CD4-positive, alpha-beta T cell treated with Interleukin-17A for 4 hours (primary cell): ENCODE measurements around the gene TMEM72.

Experiments used
- DNase-seq: peaks from one replicate; pipeline ENCODE4 v3.0.0-alpha.2; 2020; ENCODE audit warnings: mixed read lengths

TMEM72 gene

DNA sequence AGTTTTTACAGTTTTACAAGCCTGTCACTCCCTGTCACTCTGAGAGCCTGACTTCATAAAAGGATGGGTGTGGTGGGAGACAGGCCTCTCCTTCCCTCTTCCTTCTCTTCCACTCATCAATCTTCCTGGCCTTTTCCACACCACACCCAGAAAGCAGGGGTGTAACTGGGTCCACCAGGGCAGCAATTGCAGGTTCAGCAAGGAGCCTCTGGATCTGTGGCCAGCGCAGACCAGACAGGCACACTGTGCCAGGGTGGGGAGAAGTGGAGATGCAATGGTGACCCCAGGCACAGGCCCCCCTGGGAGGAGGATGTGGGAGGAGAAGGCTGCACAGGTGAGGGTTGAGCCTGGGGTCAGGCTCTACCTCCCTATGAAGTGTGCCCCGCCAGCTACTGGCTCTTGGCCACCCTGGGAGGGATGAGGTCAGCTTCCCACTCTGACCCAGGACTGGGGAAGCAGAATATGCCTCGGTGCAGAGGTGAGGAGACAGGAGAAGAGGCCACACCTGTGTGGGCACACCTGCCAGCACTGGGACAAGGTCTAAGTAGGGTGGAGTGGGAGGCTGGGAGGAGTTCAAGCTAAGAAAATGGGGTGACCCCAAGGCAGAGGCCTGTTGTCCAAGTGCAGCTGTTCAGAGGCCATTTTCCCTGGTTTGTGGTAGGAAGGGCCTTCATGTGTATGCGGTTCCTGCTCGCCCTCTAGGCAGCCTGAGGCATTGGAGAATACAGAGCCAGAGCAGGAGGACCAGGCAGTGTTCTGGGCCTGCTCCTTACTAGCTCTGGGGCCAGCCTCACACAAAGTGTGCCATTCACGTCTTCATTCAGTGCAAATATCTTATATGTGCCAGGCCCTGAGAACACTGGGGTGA is 20.2 kb upstream of the TMEM72 start:
- DNase-seq = no peak

GRCh38 chr10:44891721-44892120 is 19.4 kb upstream of the TMEM72 start:
- DNase-seq = no peak

DNA sequence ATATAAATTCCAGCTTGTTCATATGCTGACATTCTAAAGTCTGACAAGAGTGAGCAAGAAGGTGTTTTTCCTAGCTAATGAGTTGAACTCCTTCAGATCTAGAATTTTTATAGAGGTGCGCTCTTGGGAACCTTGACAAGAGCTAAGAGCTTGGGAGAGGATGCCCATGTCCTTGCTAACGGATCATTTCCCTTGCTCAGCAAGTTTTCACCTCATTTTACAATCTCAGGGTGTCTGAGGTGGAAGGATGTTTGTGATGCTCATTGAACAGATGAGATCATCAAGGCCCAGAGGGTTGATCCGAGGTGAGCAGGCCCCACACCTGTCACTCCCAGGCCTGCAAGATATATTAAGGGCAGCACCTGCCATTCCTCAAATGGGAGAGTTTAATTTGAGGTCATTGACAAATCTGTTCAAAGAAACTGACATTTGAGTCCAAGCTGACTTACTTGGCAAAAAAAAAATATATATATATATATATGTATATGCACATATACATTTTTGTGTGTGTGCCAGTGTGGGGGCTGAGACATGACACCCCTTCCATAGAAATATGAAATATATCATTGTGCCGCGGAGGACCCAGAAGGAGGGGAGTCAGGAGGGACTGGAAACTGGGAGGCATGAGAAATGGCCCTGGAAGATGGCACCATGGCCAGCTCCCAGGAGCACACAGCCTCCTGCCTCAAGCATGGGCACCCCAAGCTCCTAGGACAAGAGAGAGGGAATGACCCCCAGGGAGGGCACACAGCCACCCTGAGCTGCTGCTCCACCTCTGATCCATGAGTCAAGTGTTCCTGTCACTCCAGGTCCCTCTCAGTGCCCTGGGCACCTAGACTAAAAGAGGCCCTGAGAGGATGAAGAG is 17.3 kb upstream of the TMEM72 start:
- DNase-seq = no peak

- no peak for DNase-seq
Observed at GRCh38 chr10:44894691-44895090, 16.4 kb upstream of the TMEM72 start.

DNA sequence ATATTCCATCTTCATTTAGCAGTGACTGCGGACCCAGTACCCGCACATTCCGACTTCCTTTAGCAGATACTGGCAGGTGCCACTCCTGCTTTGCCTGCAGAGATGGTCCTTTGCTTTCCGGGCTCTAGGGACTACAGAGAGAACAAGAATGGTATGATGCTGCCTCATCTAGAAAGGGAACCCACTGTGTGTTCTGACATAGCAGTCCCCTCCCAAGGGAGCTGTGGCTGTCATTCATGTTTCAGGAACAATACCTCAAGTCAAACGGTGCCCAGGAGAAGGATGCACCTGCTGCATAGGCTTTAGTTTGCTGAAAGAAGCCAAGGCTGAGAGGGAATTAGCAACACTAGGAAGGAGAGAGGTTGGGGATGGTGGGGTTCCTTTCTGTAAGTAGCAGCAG is 15.9 kb upstream of the TMEM72 start:
- DNase-seq = no peak

- no peak for DNase-seq
Observed at GRCh38 chr10:44897049-44897448, 14.1 kb upstream of the TMEM72 start.

DNA sequence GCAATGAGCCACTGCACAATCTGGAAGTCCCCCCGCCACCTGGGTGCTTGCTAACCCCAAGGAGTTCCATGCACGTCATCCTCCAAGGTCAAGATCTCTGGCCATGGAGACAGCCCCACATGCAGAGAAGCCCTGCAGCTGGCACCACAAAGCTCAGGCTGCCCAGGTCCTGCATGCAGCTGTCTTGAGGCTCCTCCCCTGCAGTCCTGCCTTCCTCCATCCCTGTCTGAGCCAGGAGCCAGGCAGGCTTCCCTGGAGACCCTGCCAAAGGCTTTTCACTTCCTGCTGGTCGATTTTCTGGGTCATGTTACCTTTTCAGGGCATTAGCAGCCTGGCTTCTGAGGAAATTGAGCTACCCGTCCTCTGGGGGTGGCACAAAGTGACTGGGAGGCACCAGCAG is 12.5 kb upstream of the TMEM72 start:
- no peak for DNase-seq

- DNase-seq = no peak
Observed at GRCh38 chr10:44899450-44900080, 11.6 kb upstream of the TMEM72 start.

- no peak for DNase-seq
Observed at GRCh38 chr10:44902941-44903545, 8.1 kb upstream of the TMEM72 start.

DNA sequence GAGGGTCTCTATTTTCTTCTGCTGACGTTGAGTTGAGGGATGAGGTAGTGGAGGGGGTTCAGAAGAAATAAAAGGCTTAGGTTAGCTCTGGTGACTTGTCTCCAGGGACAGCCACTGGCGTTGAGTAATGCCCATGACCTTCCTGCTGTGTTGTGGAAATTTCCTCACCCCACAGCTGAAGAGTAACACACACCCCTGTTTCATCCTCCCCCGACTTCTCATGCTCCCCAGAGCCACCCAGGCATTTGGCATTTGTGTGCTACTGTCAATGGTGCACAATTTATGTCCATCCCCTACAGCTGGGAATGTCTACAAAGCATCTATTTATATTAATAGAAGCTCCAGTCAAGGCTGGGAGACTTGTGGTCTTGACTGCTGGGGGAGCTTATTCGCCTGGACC is 4.7 kb upstream of the TMEM72 start:
- no peak for DNase-seq

DNA sequence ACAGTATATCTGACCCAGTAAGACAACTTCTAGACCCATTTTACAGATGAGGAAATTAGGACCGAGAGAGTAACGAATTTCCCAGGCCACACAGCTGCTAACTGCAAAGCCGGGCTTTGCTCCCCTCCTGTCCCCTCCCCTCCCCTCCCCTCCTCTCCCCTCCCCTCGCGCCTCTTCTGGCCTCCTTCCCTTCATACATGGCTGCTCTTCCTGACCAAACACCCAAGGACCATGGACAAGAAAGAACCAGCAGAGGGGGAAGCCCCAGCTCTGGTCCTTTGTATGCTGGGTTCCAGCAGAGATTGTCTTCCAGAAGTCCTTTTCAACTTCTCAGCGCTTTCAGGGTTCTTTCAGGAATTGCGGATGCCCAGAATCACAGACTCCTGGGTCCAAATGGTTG is 3.6 kb upstream of the TMEM72 start:
- no peak for DNase-seq

DNA sequence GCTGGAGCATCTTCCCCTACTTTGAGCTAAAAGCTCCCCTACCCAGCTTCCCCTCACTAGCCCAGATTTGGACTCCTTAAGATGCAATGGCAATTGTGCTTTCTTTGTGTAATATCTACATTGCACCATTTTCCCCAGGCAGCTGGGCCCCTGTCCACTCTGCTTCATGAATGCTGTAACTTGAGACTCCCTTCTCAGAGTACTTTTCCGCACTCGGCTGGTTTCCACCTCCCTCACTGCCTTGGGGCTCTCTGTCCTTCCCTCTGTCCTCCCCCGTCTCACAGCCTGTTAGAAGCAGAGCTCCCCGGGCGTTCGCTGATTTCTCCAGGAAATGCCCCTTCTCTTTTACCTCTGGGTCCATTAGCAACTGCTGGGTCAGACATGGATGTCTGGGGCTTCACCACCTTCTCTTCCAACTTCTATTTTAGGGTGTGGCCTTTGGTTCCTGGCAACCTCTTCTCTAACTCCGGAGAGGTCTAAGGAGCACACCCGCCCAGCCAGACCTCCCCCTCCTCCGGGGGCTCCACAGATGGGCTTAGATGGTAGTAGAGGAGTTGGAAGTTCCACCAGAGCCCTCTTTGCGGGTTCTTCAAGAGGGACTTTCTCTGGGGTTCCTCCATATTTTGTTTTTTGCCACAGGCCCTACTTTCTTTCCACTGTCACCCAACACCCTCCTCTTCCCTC is 2.9 kb upstream of the TMEM72 start:
- DNase-seq = no peak

- no peak for DNase-seq
Observed at GRCh38 chr10:44908936-44909630, 2.1 kb upstream of the TMEM72 start.

DNA sequence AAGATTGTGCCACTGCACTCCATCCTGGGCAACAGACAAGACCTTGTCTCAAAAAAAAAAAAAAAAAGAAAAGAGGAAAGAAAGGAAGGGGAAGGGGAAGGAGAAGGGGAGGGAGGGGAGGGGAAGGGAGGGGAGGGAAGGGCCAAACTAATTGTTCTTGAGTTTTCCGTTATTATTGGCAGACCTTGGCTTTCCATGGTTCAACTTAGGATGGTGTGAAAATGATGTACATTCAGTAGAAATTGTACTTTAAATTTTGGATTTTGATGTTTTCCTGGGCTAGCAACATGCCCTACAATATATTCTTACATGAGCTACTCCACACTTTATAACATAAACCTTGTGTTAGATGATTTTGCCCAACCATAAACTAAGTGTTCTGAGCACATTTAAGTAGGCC is 1.2 kb upstream of the TMEM72 start:
- no peak for DNase-seq

- DNase-seq = no peak
Observed at GRCh38 chr10:44910602-44911001, 535 bp upstream of the TMEM72 start.

- DNase-seq = no peak
Observed at GRCh38 chr10:44911951-44912350, 814 bp downstream of the TMEM72 start.

- DNase-seq = peak; percentile 45
Observed at GRCh38 chr10:44913350-44914081, 2.4 kb downstream of the TMEM72 start.

- DNase-seq = no peak
Observed at GRCh38 chr10:44914891-44915290, 3.8 kb downstream of the TMEM72 start.

DNA sequence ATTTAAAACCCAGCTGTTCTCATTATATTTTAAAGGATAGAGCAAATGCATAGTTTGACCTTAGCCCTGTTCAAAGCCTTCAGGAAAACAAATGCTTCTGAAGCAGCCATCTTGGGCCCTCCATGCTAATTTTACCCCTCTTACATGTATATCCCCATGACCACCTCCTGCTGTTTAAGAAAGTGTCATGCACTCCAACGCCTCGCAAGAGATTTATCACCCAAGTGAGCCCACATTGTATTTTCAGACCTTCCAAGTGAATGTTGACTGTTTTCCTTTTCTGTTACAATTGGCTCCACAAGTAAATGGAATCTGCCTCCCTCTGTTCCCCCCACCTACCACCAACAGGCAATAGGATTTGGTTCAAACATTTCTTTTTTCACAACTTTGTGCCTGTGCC is 5.3 kb downstream of the TMEM72 start:
- DNase-seq = no peak

DNA sequence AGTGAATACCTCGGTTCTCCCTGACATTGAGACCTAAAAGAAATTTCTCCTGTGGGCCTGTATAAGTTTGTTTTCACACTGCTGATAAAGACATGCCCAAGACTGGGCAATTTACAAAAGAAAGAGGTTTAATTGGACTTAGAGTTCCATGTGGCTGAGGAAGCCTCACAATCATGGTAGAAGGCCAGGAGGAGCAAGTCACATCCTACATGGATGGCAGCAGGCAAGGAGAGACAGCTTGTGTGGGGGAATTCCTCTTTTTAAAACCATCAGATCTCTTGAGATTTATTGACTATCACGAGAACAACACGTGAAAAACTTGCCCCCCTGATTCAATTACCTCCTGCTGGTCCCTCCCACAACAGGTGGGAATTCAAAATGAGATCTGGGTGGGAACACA is 6.7 kb downstream of the TMEM72 start:
- no peak for DNase-seq

DNA sequence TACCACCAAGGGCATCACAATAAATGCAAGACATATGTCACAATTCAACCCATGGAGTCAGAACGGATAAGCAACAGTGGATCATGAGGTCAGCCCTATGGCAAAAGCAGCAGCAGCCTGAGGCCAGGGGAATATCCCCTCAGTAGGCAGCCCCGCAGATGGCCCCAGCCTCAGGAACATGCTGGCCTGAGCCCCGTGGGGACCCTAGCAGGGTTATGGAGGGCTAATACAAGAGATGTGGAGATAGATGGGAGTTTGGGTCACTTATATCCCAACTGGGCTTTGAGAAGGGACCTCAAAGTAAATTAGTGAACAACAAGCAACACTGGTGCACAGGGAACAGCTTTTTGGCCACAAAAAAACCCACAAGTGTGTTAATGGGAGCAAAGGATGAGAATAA is 9.1 kb downstream of the TMEM72 start:
- DNase-seq = no peak
